Stomach smooth muscle (tissue), 2 donors: ENCODE results near the gene FGF5.

ENCODE experiments used
- H3K27ac ChIP-seq: one replicate; pipeline ENCODE4 v1.7.0; 2013; ENCODE audit warnings: mild to moderate bottlenecking, low read length, inconsistent platforms
- H3K27me3 ChIP-seq, 2 donors: one replicate each; pipeline ENCODE4 v1.7.0; 2013; ENCODE audit warnings: low read length in 2 of 2; ENCODE audit not compliant: insufficient read depth in 2 of 2, control insufficient read depth in 1 of 2
- H3K36me3 ChIP-seq, 2 donors: one replicate each; pipeline ENCODE4 v1.7.0; 2013; ENCODE audit warnings: low read length in 2 of 2; ENCODE audit not compliant: control insufficient read depth in 2 of 2, insufficient read depth in 2 of 2
- H3K4me1 ChIP-seq: one replicate; pipeline ENCODE4 v1.7.0; 2013; ENCODE audit warnings: low read length; ENCODE audit not compliant: control insufficient read depth, insufficient read depth
- H3K4me3 ChIP-seq, 2 donors: one replicate each; pipeline ENCODE4 v1.7.0; 2013; ENCODE audit warnings: low read length in 2 of 2
- H3K9ac ChIP-seq, 2 donors: one replicate each; pipeline ENCODE4 v1.7.0; 2013; ENCODE audit warnings: low read length in 2 of 2, mild to moderate bottlenecking in 1 of 2
- H3K9me3 ChIP-seq, 2 donors: one replicate each; pipeline ENCODE4 v1.7.0; 2013; ENCODE audit warnings: low read length in 2 of 2; ENCODE audit not compliant: control insufficient read depth in 2 of 2
- donor health status: healthy.
- donor health status: Pancreatic carcinoma.

FGF5 gene

DNA sequence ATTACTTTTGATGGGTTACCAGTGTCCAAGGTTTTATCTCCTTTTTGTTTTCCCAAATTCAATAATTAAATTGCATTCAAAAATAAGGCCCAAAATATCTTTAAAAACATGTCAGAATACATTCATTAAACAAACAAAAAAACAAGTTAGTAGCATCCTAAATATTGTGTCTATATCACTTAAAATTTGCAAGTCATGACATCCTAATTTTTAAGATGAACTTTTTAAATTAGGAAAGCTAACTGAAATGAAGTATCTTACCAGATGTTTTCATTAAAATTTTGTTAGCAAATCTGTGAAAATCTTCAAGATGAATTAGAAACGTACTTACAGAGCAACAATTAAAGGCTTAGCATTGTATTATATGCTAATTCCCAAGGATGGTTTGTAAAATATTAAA, 68.1 kb downstream of the FGF5 start:
- no peak overlapping the region for H3K27ac ChIP-seq
- H3K4me1 ChIP-seq, result no peaks in the 10 kb centered on the region
- peaks cover under 1 to 3% of the 10 kb centered on the region in 2 donors for H3K27me3 ChIP-seq
- no peak overlapping the region for H3K4me3 ChIP-seq
- no peaks in the 10 kb centered on the region for H3K9me3 ChIP-seq
- H3K9ac ChIP-seq, result no peak overlapping the region
- no peaks in the 10 kb centered on the region for H3K36me3 ChIP-seq

GRCh38 chr4:80335226-80335553, 68.7 kb downstream of the FGF5 start:
- H3K9me3 ChIP-seq, result no peaks in the 10 kb centered on the region
- no peaks in the 10 kb centered on the region for H3K36me3 ChIP-seq
- peak overlapping the region; percentile 77 to 82 for H3K4me3 ChIP-seq
- H3K27me3 ChIP-seq, result peaks cover 0 to 3% of the 10 kb centered on the region in 2 donors
- peak overlapping the region in 1 of 2 donors; percentile 14 for H3K9ac ChIP-seq
- H3K4me1 ChIP-seq, result no peaks in the 10 kb centered on the region
- H3K27ac ChIP-seq, result no peak overlapping the region

GRCh38 chr4:80335554-80336358, 69.3 kb downstream of the FGF5 start, which contains the start of gene CFAP299:
CFAP299 (plus strand) TSS chr4:80335730.
- Histone ChIP-seq H3K36me3 (no peaks in the 10 kb centered on the region), H3K9me3 (no peaks in the 10 kb centered on the region), H3K4me1 (no peaks in the 10 kb centered on the region), H3K27me3 (peaks cover 0 to 3% of the 10 kb centered on the region in 2 donors), H3K27ac (no peak within 1 kb of the TSS), H3K9ac (peak within 1 kb of the TSS in 1 of 2 donors; percentile 14), H3K4me3 (peak within 1 kb of the TSS; percentile 77 to 82)

GRCh38 chr4:80336582-80336981, 70.1 kb downstream of the FGF5 start:
- Histone ChIP-seq H3K36me3 (no peaks in the 10 kb centered on the region), H3K27ac (no peak overlapping the region), H3K4me3 (peak overlapping the region in 1 of 2 donors; percentile 77), H3K27me3 (peaks cover 0 to 3% of the 10 kb centered on the region in 2 donors), H3K9ac (no peak overlapping the region), H3K4me1 (no peaks in the 10 kb centered on the region), H3K9me3 (no peaks in the 10 kb centered on the region)

GRCh38 chr4:80340036-80340435, 73.6 kb downstream of the FGF5 start:
- Histone ChIP-seq H3K36me3 (no peaks in the 10 kb centered on the region), H3K27ac (no peak overlapping the region), H3K4me1 (no peaks in the 10 kb centered on the region), H3K9ac (no peak overlapping the region), H3K4me3 (no peak overlapping the region), H3K9me3 (peaks cover 0 to 3% of the 10 kb centered on the region in 2 donors), H3K27me3 (peaks cover 0 to 3% of the 10 kb centered on the region in 2 donors)
